Ramos (cell line): ENCODE data around the gene COQ3.

Source experiments
- in situ Hi-C: fragments of 300-500 bp; cut with MboI; formaldehyde crosslinking; loops from one replicate; pipeline ENCODE4 v1.14.3; 2022; ENCODE audit warnings: low sequenced_read_pairs; ENCODE audit not compliant: unreplicated experiment

COQ3 gene

GRCh38 chr6:99393366-99393697, 663 bp downstream of the COQ3 start:
- in situ Hi-C loops, result no loop called here

DNA sequence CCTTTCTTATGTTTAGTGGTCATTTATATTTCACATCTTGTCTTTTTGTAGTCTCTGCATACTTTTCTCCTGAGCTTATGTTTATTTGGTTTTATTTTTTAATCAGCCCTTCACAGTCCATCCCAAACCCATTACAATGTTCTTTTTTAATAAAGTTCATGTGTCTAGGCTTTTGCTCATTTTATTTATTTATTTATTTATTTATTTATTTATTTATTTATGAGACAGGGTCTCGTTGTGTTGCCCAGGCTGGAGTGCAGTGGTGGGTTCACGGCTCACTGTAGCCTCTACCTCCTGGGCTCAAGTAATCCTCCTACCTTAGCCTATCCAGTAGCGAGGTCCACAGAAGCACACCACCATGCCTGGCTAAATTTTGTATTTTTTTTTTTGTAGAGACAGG, 3.1 kb downstream of the COQ3 start:
- in situ Hi-C loops, result no loop called here

- in situ Hi-C loops, result no loop called here
Observed at GRCh38 chr6:99384507-99384906, 9.5 kb downstream of the COQ3 start.

- in situ Hi-C loops, result no loop called here
Observed at GRCh38 chr6:99378636-99379035, 15.4 kb downstream of the COQ3 start.

DNA sequence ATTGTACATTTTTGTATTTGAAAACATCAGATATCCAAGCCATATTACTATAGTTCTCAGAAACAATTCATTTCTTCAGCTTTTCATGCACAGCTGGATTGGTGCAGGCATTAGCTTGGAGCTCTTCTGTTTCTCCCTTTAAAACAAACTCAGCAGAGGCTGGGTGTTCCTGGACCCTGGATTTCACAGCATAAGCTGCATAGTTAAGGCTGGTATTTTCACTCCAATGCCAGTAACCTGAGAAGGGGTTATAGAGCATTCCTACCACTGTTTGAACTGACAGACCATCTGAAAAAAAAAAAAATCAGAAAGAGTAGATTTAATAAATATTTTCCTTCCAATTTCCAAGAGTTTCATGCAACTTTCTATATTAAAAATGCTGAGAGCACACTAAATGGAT, 24.5 kb downstream of the COQ3 start:
- in situ Hi-C loops, result no loop called here

- in situ Hi-C loops, result no loop called here
Observed at GRCh38 chr6:99366852-99367251, 27.1 kb downstream of the COQ3 start.

DNA sequence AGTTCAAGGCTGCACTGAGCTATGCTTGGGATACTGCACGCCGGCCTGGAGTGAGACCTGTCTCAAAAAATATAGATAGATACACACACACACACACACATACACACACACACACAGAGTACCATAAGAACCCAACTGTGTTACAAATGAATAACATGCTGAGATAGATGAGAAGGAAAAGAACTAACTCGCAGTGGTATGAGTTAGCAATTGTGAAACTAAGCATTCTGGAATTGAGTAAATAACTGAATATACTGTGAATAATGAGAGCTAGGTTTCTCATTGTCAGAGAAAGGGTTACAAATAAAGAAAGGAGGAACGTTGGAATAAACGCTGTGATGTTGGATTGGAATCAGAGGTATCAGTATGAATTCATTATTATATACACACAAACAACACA, 30.0 kb downstream of the COQ3 start:
- in situ Hi-C loops, result no loop called here

- in situ Hi-C loops, result no loop called here
Observed at GRCh38 chr6:99362678-99363268, 31.2 kb downstream of the COQ3 start.

DNA sequence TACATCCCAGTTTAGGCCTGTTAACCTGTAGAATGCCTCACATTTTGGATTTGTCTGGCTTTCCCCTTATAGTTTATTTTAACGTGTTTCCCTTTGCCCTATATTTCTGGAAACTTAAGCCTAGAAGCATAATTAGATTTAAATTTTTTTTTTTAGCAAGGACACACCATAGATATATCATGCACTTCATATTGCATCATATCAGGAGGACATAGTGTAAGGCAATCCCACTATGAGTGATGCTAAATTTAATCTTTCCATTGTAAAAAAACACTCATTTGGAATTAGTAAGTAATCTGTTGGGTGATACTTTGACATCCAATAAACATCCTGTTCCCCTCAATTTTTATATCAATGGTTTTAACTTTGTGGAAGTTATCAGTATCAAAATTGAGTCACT, 34.2 kb downstream of the COQ3 start:
- in situ Hi-C loops, result no loop called here

DNA sequence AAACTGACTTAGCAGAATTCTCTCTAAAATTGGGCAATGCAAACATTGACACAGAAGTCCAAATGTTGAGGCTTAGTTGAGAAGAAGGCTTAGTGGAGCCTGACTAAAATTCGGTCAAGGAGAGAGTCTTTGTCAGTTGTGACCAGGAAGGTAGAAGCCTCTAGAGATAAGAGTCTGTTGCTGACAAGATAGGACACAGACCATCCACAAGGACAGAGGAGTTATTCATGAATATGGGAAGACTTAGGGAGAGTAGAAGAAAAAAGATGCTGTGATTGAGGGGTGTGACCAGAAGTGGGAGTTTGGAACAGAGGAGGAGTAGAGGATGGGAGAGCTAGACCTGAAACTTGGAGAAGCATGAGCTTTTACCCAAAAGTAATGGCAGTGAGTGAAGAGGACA, 37.4 kb downstream of the COQ3 start:
- in situ Hi-C loops, result no loop called here

GRCh38 chr6:99354983-99355382, 39.0 kb downstream of the COQ3 start:
- in situ Hi-C loops, result no loop called here

- in situ Hi-C loops, result no loop called here
Observed at GRCh38 chr6:99353126-99353525, 40.9 kb downstream of the COQ3 start.

- in situ Hi-C loops, result no loop called here
Observed at GRCh38 chr6:99350573-99350972, 43.4 kb downstream of the COQ3 start.

- in situ Hi-C loops, result loop anchor here (25.0 kb wide), 1 partner anchor 388 kb away; no protein-coding TSS in a partner anchor
Observed at GRCh38 chr6:99349171-99350141, 44.5 kb downstream of the COQ3 start, which contains the start of gene FAXC. Gene FAXC, minus strand, starts transcription at chr6:99349674. Its CDS starts 302 bp downstream, at chr6:99349372.

GRCh38 chr6:99348288-99349170, 45.5 kb downstream of the COQ3 start:
- in situ Hi-C loops, result loop anchor here (25.0 kb wide), 1 partner anchor 389 kb away; no protein-coding TSS in a partner anchor

DNA sequence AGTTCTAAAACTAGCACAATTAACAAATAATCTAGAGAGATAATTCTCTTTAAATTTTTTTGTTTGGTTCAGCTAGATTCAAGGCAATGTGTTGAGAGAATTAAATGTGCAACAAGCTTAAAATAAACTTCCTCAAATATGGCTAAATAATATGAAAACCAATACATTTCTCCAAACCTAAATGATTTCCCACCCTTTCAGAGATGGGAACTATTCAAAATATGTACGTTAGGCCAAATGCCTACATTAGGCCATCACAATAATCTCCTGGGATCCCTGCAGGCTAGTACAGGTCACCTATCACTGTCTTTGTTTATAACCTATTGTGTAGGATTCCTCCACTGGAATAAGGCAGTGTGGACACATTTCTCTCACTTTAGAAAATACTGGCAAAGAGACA, 46.2 kb downstream of the COQ3 start:
- in situ Hi-C loops, result loop anchor here (25.0 kb wide), 1 partner anchor 389 kb away; no protein-coding TSS in a partner anchor

DNA sequence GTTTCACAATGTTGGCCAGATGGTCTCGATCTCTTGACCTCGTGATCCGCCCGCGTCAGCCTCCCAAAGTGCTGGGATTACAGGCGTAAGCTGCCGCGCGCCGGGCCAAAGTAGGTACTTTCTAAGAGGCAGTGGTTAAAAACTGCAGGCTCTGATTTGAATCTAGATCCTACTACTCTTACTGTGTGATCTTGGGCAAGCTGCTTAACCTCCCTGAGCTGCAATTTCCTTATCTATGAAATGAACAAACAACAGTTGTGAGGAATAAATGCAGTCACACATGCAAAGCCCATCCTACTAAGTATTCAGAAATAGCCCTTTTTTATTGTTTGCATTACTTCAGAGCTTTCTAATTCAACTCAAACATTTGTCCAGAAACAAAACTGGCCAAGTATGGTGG, 47.4 kb downstream of the COQ3 start:
- in situ Hi-C loops, result loop anchor here (25.0 kb wide), 1 partner anchor 391 kb away; no protein-coding TSS in a partner anchor

GRCh38 chr6:99345164-99345563, 48.8 kb downstream of the COQ3 start:
- in situ Hi-C loops, result loop anchor here (25.0 kb wide), 1 partner anchor 392 kb away; no protein-coding TSS in a partner anchor

DNA sequence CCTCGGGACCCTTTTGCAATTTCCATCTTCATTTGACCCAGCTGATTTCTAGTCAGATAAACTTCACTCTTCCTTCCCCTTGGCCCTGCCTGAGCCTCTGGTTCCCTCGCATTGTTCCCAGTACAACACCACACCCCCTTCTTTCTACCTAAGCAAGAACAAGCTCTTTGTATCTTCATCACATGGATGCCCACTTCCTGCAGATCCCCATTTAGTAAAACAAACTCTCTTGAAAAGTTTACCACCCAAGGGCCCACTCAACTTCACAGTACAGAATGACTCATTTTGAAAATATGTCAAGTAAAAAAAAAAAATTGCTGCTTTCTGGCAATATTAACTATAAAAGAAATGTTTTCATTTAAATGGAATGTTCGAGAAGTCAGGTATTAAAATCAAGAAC, 49.7 kb downstream of the COQ3 start:
- in situ Hi-C loops, result loop anchor here (25.0 kb wide), 1 partner anchor 393 kb away; no protein-coding TSS in a partner anchor

- in situ Hi-C loops, result loop anchor here (25.0 kb wide), 1 partner anchor 395 kb away; no protein-coding TSS in a partner anchor
Observed at GRCh38 chr6:99341862-99342455, 52.0 kb downstream of the COQ3 start.
